Stimulated activated CD8-positive, alpha-beta memory T cell treated with anti-CD3 and anti-CD28 coated beads, Interleukin-7, amount 100 ng/mL, for 48 hours (primary cell): Measurements from ENCODE around the gene GTSE1.
"Not testable (repeated sequence)": the region's sequence is repeated elsewhere in the genome, so short reads cannot be mapped to it uniquely, and the experiment has no call there.

Experiments used
- DNase-seq, 2 donors: peaks; one replicate each; pipeline ENCODE4 v3.0.0-alpha.2; 2020; ENCODE audit warnings: low read depth in 1 of 2; ENCODE audit errors: extremely low read depth in 1 of 2

The GTSE1 gene

DNA sequence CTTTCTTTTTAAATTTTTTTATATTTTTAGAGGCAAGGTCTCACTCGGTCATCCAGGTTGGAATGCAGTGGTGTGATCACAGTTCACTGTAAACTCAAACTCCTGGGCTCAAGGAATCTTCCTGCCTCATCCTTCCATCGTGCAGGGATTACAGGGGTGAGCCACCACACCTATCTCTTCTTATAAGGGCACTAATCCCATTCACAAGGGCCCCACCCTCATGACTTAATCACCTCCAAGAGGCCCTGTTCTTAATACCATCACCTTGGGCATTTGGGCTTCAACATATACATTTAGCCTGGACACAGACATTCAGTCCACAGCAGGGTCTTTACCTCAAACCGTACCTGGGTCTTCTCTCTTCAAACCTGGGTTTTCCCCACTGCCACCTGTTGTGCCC lies 4.5 kb upstream of the GTSE1 start:
- no peak for DNase-seq

DNA sequence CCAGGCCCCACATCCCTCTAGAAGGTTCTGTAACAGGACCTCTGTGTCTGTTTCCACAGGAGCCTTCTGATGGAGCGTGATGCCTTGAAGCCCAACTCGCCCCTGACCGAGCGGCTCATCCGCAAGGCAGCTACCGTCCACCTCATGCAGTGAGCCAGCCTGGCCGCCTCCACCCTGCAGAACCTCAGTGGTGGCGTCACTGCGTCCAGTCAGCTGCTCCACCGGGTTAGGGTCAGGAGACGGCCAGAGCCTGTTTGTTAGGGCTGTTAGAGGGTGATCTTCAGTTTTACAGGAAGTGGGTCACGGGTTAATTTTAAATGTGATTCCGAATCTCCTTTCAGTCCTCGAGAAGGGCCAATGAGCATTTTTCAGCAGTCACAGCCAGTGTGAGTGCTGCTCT lies 3.9 kb upstream of the GTSE1 start:
- no peak for DNase-seq

DNA sequence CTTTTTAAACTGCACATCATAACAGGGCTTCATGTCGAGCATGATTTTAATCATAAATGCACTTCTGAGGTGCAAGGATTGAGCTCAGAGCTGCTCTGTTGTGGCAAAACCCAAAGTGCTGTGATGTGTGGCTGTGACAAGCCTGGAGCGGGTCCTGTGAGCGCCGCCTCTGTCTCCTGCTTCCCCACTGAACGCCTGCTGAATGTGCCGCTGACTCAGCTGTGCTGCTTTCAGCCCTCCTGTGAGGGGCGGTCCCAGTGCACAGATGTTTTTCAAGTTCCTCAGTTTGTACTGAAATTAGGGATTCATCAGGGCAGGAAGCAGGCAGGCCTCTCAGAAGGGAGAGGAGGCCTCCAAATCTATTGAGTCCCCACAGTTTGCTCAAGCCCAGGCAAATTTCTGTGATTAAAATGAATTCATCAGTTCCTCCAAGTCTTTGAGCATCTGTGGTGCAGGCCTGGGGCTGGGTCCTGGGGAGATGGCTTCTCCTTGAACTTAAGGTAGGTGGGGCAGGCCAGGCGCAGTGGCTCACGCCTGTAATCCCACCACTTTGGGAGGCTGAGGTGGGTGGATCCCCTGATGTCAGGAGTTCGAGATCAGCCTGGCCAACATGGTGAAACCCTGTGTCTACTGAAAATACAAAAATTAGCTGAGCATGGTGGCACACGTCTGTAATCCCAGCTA lies 3.0 kb upstream of the GTSE1 start:
- no peak for DNase-seq

DNA sequence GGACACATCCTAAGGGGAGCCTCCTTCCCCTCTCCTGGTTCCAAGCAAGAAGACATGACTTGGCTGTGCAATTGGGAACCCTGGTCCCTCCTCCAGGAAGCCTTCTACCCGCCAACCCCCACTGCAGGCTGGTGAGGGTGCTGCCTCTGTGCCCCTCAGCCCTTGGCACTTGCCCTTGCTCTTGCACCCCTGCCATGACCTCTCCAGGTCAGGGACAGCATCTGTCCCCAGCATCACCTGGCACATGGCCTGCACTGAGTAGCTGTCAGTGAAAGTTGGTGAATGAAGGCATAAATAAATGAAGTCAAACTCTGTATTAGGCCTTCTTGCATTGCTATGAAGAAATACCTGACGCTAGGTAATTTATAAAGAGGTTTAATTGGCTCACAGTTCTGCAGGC lies 1.9 kb upstream of the GTSE1 start:
- no peak for DNase-seq

DNA sequence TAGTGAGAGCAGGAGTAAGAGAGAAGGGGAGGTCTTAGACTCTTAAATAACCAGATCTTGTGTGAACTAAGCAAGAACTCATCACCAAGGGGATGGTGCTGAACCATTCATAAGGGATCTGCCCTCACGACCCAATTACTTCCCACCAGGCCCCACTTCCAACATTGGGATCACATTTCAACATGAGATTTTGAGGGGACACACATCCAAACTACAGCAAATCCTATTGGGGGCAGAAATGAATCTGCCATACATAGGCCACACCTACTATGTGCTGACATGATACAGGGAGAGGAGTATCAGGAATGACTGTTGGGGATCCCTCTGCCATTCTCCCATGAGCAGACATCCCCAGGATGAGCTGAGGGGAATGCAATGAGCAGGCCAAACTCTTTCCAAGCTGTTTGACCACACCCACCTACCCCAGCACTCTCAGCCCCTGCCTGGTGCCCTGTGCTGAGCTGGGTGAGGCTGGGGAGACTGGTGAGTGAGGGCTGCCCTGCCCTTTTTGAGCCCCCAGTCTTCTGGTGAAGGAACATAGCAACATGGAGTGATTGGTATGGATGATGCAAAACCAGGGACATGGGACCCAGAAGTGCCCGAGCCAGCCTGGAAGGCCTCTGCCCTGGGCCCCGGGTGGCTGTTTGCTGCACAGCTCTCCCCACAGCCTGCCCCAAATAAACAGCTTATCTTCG lies 1.2 kb upstream of the GTSE1 start:
- DNase-seq, result no peak

DNA sequence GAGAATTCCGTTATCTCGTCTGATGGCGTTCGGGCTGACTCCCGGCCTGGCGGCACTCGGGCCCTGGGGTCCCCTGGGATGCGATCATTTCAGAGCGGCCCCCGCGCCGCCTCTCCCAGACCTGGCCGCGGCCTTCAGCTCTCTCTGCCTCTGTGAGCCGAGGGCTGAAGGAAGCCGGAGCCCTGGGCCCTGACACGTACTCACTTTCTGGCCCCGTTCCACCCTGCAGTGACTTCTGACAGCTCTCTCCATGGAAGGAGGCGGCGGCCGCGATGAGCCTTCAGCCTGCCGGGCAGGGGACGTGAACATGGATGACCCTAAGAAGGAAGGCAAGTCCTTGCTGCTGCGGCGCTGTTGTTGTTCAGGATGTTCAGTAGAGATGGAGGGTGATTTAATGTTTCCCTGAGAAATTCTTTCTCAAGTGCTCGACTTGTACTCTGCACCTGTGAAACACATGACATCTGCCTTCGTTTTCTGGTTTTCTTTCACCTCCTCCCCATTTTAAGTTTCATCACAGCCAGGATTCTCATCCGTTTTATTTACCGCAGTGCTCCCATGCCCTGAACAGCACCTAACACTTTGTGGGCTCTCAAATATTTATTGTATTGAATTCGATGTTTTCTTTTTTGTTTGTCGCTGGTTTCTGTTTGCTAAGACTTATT lies 612 bp downstream of the GTSE1 start:
- DNase-seq, result no peak

DNA sequence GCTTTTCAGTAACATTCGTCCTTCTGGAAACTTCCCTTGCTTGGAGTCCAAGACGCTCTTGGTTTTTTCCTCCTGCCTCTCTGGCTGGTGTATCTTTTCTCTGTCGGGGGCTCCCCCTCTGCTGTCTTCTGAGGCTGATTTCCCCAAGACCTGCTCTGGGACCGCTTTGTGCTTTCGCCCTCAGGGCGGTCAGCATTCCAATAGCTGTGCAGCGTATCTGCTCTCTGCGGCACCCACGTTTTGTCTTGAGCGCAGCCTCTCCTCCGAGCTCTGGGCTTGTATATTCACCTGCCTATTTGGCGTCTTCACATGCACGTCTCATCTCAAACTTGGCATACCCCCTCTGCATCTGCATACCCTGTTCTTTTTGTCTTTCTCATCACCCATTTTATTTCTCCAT lies 2.4 kb downstream of the GTSE1 start:
- no peak for DNase-seq

DNA sequence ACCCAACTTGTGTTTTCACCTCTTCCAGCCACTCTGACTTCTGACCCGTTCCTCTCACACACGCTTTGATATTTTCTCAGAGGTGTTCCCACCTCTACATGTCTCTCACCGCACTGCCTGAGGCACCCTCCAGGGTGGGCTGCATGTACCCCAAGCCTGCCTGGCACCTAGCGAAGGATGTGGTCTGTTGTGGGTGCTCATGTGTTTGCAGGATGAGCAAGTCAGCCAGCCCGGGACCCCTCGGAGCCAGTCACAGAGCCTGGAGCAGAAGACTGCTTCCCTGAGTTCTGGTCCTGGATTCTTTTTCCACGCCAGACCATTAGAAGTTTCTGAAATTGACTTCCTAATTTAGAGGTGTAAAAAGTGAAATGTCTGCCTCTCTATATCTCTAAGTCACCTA lies 3.8 kb downstream of the GTSE1 start:
- DNase-seq, result no peak

DNA sequence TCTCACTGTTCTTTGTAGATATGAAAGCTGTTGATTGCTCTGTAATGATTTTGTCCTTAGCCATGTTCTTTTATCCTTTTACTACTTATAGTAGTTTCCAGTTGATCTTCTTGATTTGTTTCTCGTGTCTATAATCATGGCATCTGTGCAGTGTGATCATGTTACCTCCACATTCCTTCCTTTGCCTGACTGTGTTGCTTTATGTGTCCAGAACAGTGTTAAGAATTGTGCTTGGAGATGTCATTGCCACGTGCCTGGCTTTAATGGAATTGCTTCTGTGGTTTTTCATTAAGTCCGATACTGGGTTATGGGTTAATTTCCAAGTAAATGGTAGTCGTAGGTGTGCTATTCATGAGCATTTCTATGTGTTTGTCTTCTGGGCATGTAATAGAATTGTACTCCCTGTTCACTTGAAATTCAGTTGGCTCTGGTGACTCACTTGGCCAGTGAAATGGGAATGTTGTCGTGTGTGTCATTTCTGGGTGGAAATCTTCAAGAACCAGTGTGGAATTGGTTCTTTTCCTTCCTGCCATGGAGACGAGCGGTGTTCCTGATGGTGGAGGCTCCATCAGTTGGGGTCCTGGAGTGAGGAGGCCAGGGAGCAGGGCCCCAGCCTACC lies 6.8 kb downstream of the GTSE1 start:
- no peak for DNase-seq

DNA sequence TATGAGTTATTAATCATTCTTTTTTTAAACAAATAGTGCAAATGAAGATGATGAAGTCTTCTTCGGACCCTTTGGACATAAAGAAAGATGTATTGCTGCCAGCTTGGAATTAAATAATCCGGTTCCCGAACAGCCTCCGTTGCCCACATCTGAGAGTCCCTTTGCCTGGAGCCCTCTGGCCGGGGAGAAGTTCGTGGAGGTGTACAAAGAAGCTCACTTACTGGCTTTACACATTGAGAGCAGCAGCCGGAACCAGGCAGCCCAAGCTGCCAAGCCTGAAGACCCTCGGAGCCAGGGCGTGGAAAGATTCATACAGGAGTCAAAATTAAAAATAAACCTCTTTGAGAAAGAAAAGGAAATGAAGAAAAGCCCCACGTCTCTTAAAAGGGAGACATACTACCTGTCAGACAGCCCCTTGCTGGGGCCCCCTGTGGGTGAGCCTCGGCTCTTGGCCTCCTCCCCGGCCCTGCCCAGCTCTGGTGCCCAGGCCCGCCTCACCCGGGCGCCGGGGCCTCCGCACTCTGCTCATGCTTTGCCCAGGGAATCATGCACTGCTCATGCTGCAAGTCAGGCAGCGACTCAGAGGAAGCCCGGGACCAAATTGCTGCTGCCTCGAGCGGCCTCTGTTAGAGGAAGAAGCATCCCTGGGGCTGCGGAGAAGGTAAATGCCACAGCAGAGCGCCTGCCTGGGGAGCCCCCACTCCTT lies 11.8 kb downstream of the GTSE1 start:
- no peak for DNase-seq

DNA sequence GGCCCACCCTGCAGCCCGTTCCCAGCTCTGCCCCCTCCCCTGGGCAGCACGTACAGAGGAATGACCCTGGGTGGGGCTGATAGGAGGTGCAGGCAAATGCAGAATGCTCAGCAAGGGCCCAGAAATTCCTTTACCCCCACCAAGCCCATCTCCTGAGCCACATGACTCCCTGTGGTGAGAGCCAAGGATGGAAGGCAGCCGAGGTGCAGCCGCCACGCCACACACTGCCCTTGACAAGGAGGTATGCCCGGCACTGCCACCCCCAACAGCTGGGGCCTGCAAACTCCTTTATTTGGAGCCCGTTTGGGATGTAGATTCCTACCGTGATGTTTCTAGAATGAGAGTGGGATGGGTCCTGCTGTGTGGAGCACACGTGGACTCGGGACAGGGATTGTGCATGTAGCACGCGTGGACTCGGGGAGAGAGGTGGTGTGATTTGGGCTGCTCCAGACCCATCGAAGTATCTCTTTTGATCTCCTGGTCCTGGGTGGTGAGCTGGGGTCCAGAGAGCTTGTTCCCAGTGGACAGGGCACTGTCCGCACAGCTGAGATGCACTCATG lies 12.9 kb downstream of the GTSE1 start:
- DNase-seq, result no peak

DNA sequence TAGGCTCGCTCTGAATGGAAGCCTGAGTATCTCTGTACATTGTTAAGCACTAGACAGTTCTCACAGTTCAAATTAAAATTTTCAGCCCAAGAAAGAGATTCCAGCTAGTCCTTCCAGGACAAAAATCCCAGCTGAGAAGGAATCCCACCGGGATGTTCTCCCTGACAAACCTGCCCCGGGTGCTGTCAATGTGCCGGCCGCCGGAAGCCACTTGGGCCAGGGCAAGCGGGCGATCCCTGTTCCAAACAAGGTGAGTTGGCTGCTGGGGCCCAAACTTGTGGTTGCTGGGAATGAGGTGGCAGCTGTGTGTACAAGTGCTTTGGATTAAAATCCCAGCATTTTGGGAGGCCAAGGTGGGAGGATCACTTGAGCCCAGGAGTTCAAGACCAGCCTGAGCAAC lies 15.4 kb downstream of the GTSE1 start:
- DNase-seq, result no peak

DNA sequence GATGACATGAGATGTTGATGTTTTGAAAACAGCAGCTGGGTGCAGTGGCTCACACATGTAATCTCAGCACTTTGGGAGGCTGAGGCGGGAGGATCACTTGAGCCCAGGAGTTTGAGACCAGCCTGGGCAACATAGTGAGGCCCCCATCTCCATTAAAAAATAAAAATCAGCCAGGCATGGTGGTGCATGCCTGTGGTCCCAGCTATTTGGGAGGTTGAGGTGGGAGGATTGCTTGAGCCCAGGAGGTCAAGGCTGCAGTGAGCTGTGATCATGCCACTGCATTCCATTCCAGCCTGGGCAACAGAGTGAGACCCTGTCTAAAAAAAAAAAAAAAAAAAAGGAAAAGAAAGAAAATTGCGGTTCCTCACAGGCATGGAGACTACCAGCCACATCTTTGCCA lies 16.2 kb downstream of the GTSE1 start:
- DNase-seq, result not testable (repeated sequence)

DNA sequence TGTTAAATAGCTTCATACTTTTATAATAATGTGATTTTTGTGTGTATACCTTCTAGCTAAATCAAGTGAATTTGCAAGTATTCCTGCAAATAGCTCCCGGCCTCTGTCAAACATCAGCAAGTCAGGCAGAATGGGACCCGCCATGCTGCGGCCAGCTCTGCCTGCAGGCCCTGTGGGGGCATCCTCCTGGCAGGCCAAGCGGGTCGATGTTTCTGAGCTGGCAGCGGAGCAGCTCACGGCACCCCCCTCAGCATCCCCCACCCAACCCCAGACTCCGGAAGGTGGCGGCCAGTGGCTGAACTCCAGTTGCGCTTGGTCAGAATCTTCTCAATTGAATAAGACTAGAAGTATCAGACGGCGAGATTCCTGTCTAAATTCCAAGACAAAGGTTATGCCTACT lies 19.3 kb downstream of the GTSE1 start:
- no peak for DNase-seq

DNA sequence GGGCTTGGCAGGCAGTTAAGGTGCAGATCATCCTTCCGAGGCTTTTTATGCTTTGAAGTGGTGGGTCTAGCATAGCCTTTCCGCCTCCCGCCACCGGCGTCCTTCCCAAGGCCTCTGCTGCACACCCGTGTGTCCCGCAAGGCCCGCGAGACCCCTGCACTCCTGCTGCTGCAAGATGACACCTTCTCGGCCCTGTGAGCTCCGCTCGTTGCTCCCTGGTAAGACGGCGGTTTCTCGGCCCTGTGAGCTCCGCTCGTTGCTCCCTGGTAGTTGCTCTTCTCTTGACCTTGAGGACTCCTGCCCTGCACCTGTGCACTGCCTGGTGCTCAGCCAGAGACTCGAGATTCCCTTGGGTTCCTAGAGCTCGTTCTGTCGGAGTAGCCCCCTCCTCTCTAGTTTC lies 21.0 kb downstream of the GTSE1 start:
- no peak for DNase-seq

DNA sequence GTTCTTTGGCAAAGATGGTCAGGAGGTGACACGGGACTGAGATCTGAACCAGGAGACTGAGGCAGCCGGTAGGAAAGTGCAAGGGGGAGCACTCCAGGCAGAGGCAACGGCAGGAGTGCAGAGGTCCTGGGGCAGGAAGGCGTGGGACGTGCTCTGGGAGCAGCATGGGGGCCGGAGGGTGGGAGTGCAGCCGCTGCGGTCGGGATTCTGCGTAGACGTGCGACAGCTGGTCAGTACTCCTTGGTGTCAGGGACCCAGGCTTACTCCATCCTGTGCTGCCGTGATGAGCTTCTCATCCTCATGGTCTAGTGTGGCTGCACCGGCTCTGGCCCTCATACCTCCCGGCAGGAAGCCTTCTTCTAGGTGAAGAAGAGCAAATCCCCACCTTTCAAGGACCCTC lies 21.9 kb downstream of the GTSE1 start:
- DNase-seq, result no peak

DNA sequence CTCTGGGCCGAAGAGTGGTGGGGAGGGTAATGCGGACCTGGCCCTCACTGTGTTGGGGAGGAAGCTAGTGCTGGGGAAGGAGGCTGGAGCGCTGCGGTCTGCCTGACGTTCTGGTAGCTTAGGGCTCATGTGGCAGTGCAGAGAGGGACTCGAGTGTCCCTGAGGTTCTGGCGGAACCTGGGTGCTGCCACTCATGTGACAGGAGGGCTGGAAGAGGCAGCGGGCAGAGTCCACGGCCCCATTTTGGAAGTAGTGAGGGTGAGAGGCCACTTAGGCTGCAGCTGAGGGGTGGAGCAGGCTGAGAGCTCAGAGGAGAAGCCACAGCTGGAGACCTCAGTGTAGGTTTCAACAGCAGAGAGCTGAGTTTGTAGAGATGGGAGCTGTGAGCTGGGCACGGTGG lies 22.6 kb downstream of the GTSE1 start:
- no peak for DNase-seq

DNA sequence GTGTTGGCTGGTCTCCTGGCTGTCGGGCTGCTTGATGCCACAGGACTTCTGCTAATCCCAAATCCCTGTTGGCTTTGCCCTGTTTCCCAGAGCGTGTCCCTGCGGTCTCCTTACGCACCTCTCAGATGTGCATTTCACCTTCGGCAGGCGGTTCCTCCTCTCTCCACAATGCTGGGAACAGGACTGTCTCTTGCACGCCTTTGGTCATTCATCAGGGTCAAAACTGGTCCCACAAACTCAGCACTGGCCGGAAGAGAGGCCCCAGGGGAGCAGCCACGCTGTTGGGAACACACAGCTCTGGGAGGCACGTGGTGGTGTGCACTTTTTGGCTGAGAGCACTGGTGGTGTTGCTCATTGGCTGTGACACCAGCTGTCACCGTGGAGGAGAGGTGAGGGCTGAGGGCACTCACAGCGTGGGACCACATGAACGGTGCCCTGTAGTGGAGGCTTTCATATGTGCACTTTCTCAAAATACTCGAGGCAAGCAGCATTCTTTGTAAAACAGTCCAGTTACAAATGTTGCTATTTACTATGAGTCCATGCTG lies 23.6 kb downstream of the GTSE1 start:
- DNase-seq, result no peak

DNA sequence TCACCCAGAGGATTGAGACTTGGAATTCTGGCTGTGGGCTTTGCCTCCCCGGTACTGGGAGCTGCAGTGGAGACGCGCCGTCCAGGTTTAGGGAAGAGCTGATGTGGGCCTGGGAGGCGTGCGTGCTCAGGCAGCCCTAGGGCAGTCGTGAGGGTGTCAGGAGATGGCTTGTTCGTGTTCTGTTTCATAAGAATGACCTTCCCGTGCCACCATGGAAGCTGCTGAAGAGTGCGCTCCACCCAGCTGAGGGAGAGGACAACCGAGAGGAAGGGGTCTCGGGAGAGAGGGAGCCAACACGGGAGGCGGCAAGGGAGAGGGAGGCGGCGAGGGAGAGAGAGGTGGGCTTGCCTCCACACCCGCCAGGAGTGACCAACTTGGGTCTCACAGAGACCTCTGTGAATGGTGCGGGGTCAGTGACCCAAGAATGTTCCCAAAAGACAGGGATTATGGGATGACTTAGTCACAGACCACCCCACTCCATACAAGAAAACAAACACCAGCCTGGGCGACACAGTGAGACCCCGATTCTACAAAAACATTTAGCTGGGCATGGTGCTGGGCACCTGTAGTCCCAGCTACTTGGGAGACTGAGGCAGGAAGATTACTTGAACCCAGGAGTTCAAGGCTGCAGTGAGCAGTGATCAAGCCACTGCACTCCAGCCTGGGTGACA lies 24.2 kb downstream of the GTSE1 start:
- DNase-seq, result no peak

DNA sequence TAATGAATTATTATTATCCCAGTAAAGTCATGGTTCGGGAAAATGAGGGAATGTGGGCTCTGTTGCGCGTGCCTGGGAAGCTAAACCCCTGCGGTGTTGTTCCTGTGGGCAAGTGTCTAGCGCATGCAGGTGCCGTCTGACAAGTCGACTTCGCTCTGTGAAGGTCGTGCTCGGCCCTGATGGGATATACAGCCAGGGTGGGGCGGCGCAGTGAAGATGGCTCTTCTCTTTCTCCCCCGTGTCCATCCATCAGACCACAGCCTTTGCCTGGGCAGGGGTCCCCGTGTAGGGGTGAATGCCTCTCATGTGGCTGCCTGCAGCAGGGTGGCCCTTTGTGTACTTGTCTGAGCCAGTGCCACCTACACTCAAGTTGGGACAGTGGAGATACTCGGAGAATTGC lies 26.0 kb downstream of the GTSE1 start:
- DNase-seq, result no peak
